NK-92 treated with Interleukin-12 subunit alpha and Interleukin-12 subunit beta, amount 100 ng/mL, for 24 hours (cell line): ENCODE measurements around the gene COL11A1.
"Not testable (repeated sequence)": the region's sequence is repeated elsewhere in the genome, so short reads cannot be mapped to it uniquely, and the experiment has no call there.

Source experiments
- DNase-seq: peaks from one replicate; lab custom pipeline; 2025; lab: John Stamatoyannopoulos, UW

The COL11A1 gene

DNA sequence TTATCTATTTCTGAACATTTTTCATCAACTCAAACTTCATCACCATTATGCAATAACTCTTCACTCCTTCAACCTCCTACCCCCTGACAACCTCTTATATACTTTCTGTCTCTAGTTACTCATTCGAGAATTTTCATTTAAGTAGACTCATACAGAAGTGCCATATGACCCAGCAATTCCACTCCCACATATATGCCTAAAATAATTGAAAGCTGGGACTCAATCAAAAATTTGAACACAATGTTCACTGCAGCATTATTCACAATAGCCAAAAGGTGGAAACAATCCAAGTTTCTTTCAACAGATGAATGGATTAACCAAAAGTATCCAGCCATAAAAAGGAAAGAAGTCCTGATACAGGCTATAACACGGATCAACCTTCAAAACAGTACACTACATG is 24.1 kb downstream of the COL11A1 start:
- DNase-seq, result no peak

DNA sequence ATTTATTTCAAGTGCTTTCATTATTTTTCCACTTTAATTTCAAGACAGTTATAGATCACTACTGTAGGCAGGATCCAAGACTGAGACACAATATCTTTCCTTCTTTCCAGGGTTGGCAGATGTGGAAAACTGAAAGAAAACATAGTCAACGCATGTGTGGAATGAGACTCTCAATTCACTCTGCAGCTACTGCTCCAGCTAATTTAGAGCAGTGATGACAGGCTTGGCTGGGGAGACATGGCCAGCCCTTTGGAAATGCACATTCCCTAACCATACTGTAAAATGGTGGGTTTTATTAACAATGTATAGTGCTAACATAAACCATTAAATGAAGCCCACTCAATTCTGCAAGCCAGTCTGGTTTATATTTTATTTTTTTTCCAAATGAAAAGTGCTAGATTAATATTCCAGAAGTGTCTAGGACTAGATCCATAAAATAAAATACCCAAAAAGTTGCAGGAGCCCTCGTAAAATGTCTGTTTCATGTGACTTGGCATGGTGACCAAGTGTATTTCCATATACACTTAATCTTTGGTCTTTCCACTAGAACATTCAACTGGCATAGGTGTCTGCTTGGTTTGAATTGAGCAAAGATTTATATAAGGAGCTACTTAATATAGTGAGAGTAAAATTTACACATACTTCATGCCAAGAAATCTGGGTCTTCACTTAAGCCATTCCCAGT is 32.9 kb downstream of the COL11A1 start:
- DNase-seq, result no peak

GRCh38 chr1:103074224-103074623 is 34.1 kb downstream of the COL11A1 start:
- no peak for DNase-seq

DNA sequence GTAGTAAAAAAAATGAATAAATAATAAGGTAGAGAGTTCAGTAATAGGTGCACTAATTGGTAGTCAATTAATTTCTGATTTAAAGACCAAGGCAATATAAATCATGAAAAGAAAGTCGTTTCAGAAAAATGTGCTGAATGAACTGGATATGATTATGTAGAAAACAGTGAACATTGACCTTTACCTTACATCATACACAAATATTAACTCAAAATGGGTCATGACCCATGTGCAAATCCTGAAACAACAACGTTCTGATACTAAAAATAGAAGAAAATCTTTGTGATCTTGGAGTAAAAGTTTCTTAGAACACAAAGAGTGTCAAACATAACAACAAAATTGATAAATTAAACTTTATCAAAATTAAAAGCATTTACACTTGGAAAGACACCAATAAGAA is 39.1 kb downstream of the COL11A1 start:
- DNase-seq, result no peak

GRCh38 chr1:103063921-103064320 is 44.4 kb downstream of the COL11A1 start:
- no peak for DNase-seq

DNA sequence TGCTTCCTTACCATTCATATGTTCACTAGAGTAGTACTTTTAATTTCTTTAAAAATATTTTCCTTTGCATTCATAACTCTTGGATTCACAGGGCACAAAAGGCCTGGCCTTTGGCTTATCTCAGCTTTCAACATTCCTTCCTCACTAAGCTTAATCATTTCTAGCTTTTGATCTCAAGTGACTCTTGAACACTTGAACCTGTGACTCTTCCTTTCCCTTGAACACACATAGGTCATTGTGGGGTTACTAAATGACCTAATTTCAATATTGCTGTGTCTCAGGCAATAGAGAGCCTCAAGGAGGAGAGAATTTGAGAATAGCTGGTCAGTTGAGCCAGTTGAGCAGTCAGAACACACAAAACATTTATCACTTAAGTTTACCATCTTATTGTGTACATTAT is 49.9 kb downstream of the COL11A1 start:
- no peak for DNase-seq

GRCh38 chr1:103056423-103056822 is 51.9 kb downstream of the COL11A1 start:
- no peak for DNase-seq

DNA sequence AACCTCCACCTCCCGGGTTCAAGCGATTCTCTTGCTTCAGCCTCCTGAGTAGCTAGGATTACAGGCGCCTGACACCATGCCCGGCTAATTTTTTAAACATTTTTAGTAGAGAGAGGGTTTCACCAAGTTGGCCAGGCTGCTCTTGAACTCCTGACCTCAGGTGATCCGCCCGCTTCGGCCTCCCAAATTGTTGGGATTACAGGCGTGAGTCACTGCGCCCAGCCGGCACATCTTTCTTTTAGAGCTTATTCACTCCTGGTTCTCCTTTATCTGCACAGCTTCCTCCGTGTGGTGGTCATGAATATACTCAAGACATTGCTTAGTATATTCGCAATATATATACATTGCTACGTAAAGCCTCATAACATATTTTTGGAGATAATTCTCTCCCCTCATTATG is 80.2 kb downstream of the COL11A1 start:
- not testable (repeated sequence) for DNase-seq

DNA sequence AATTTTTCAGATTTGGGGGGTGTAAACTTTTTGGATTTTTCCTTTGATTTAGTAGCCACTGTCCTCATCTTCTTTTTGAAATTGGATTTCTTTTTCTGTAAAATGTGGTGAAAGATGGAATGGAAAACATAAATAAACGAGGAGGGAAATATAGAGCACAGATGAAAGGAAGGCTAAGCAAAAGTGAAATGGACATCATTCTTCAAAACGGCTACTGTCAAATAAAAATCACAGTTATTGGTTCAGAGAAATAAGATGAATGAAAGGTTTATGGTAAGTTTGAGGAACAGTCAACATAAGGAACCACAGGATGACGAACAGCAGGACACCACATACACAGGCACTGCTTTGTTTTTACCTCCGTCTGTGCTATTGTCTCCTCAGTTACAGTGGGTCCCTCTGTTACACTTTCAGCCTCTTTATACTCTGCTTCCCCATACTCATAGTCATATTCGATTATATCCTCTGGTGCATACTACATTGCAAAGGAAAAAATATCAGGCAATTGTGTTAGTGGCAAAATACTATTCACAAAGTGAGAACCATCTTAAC is 82.4 kb downstream of the COL11A1 start:
- no peak for DNase-seq

DNA sequence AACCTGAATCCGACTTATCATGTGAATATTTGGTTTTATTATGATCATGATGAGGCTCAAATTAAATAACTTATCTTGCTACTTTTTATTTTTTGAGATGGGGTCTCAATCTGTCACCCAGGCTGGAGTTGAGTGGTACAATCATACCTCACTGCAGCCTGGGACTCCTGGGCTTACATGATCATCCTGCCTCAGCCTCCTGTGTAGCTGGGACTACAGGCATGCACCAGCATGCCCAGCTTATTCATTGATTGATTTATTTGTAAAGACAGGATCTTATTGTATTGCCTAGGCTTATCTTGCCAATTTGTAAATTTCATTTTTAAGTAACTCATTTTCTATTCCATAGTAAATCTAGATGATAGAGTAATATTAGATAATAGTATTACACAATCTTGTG is 84.3 kb downstream of the COL11A1 start:
- no peak for DNase-seq

DNA sequence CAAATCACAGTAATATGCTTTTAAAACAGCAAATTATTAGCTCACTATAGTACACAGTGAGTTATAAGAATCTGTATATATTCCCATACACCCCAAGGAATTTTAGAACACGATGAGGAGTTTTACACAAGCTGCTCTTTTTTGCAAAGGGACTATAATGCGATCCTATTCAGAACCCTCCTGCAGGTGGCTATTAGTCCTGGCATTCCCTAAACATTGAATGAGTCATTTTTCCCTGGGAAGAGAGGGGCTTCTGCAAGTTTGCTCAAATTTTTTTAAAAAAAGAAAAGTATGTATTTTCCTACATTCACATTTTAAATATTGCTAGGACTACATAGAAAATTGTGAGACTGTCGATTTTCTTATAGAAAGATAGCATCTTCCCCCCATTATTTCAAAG is 106.3 kb downstream of the COL11A1 start:
- DNase-seq, result no peak

DNA sequence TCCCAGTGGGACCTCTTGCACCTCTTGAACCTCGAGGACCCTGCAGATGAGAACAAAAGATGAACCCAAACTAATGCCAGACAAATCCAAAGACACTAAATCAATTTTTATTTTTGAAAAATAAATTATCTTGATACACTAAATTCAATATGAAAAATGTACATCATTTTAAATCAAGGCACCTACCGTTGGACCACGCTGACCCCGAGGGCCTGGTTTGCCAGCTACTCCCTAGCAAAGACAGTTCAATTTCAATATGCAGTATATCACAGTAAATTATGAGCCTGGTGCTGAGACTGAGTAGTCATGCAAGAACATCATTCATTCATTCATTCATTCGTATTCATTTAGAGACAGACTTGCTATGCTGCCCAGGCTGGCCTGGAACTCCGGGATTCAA is 129.4 kb downstream of the COL11A1 start:
- DNase-seq, result no peak

- no peak for DNase-seq
Measured at GRCh38 chr1:102977292-102977691, 131.0 kb downstream of the COL11A1 start.

DNA sequence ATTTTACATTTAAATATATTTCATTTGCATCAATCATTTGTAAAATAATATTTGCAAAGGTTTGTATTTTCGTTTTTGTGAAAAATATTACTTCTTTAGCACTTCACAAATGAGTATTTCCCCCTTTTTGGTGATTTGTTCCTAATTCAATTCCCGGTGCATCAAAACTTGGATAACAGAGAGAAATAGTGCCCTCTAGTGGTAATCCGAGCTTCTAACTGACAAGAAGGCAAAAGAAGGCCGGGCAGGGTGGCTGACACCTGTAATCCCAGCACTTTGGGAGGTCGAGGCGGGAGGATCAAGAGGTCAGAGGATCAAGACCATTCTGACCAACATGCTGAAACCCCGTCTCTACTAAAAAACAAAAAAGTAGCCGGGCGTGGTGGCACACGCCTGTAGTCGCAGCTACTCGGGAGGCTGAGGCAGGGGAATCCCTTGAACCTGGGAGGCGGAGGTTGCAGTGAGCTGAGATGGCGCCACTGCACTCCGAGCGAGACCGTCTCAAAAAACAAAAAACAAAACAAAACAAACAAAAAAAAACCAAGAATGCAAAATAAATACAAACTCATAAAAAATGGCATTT is 137.7 kb downstream of the COL11A1 start:
- no peak for DNase-seq

DNA sequence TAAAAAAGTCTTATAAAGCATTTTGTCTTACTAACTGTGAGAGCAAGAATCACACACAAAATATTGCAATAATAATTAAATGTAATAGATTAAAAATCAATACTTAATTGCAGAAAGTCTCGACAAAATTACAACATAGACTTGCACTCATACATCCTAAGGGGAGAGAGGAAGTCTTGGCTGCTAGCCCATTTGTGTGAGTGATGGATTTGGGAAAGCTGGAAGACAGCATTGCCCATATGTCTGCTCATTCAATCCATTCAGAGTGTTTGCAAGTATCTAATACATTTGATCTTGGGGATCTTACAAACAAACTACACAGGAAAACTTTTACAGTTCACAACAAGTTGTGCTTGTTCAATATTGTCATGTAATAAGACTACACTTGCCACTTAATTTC is 140.5 kb downstream of the COL11A1 start:
- DNase-seq, result no peak

GRCh38 chr1:102961549-102961948 is 146.8 kb downstream of the COL11A1 start:
- DNase-seq, result no peak

GRCh38 chr1:102954576-102954975 is 153.7 kb downstream of the COL11A1 start:
- no peak for DNase-seq

DNA sequence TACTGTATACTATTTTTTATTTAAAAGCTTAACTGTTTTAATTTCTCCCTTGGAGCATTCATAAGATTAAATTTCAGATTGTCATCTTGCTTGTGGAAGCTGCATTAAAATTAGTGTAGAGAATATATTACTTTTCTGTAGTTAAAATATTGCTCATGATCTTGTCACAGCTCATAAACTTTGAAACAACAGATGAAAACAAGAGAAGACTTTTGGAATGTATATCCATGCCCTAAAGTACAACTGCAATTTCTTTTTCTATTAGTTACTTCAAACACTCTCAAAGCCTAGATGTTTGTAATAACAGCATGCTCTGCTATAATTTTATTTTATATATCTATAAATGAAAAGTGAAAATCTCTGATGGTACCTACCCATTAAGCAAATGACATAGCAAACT is 155.9 kb downstream of the COL11A1 start:
- DNase-seq, result no peak

DNA sequence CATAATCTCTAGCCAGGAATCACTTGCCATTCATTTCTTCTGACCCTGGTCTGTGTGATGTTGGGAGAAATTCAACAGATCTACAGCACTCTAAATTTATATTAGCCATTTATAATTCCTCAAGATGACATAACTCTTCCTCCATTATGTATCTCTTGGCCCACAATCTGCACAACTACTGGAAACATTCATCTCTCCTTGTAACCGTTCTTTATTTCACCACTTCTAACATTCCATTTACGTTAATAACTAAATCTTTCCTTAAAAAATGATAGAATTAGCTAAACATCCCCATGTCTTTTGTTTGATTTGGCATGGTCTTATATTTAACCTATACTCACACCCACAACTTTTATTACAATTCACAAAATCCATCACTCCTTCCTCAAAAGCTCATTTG is 166.0 kb downstream of the COL11A1 start:
- DNase-seq, result no peak

- DNase-seq, result no peak
Measured at GRCh38 chr1:102941366-102941947, 166.9 kb downstream of the COL11A1 start.

DNA sequence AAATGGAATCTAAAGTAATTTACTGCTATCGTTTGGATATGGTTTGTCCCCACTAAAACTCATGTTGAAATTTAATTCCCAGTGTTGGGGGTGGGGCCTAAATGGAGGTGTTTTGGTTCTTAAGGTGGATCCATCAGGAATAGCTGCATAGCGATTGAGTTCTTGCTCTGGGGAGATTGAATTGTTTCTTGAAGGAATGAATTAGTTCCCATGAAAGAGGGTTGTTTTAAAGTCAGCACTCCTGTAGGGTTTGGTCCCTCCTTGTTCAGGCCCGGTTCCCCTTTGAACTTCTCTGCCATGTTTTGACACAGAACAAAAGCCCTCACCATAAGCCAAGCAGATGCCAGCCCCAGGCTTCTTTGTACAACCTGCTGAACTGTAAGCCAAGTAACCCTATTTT is 170.9 kb downstream of the COL11A1 start:
- no peak for DNase-seq

DNA sequence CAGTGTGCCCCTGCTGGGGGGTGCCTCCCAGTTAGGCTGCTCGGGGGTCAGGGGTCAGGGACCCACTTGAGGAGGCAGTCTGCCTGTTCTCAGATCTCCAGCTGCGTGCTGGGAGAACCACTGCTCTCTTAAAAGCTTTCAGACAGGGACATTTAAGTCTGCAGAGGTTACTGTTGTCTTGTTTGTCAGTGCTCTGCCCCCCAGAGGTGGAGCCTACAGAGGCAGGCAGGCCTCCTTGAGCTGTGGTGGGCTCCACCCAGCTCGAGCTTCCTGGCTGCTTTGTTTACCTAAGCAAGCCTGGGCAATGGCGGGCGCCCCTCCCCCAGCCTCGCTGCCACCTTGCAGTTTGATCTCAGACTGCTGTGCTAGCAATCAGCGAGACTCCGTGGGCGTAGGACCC is 175.0 kb downstream of the COL11A1 start:
- not testable (repeated sequence) for DNase-seq

- DNase-seq, result no peak
Measured at GRCh38 chr1:102919659-102920058, 188.7 kb downstream of the COL11A1 start.

- no peak for DNase-seq
Measured at GRCh38 chr1:102901996-102902395, 206.3 kb downstream of the COL11A1 start.
